K562 (cell line): ENCODE data around the gene TGFBR3L. TPM values are rescaled to one million over a fixed set of nuclear protein-coding genes. Genes with fewer than 3 reads are reported as not detected.

Source experiments
- HINFP ChIP-seq: fragments of 450-650 bp; conservative IDR thresholded peaks from 2 replicates; pipeline ENCODE4 v1.6.1; 2016; ENCODE audit warnings: missing genetic modification characterization, low read depth, mild to moderate bottlenecking, control low read depth, missing compliant biosample characterization
- RERE ChIP-seq: sonication (generic); formaldehyde crosslinking; IDR thresholded peaks from 2 replicates; pipeline ENCODE4 v1.8.0; 2023; ENCODE audit warnings: missing genetic modification reagents, mild to moderate bottlenecking, borderline replicate concordance
- SP2 ChIP-seq: IDR thresholded peaks from 2 replicates; pipeline ENCODE4 v1.6.1; 2011; ENCODE audit warnings: mild to moderate bottlenecking, low read depth, low read length, moderate library complexity; ENCODE audit not compliant: poor library complexity, severe bottlenecking; ENCODE audit errors: extremely low read depth
- polyA plus RNA-seq, 8 experiments: library from polyadenylated mRNA; depleted of rRNA in 4 of 8; stranded (reverse) in 5 of 8; unstranded in 3 of 8; fragments of >200 nt; fragmentation: Nextera tagmentation in 2 of 8; fragmentation: Illumina TruSeq in 1 of 8; extraction: Ambion mirVana in 2 of 8; extraction: Trizol in 1 of 8; gene quantifications; 2 replicates each; pipeline versions ENCODE4 v1.2.1 to v1.2.3, GENCODE V29; 2011 to 2014; ENCODE audit warnings: inconsistent platforms in 1 of 8, missing spikeins in 1 of 8
- total RNA-seq, 7 experiments: library from RNA; depleted of rRNA in 6 of 7; stranded (reverse); fragments of >200 nt in 6 of 7; fragmentation: Illumina TruSeq in 2 of 7; extraction: Trizol in 2 of 7; gene quantifications; 2 replicates each; pipeline versions ENCODE4 v1.2.1 to v1.2.3, GENCODE V29; 2011 to 2021; ENCODE audit warnings: low replicate concordance in 1 of 7

Gene TGFBR3L
- total and polyA plus RNA-seq, 9 of the 15 experiments (the other 6 are each of a cell fraction or from before 2014, with no cell fraction given): not detected

- TF ChIP-seq RERE (CRISPR knock-in tag) (no peak), SP2 (no peak), HINFP (tag) (no peak)
- TF ChIP-seq, all 486 proteins: peak for 4
Observed at GRCh38 chr19:7888826-7889217, 25.8 kb upstream of the TGFBR3L start (continued).
